Activated CD4-positive, alpha-beta T cell treated with anti-CD3 and anti-CD28 coated beads, Interleukin-2, Interleukin-4, amounts not matched to agents 100 ng/mL and 50 ng/mL, durations not matched to agents 16 hours and 8 hours (primary cell): Measurements from ENCODE around the gene CHDH.

Experiments
- DNase-seq: peaks from one replicate; pipeline ENCODE4 v3.0.0-alpha.2; 2020; ENCODE audit warnings: low spot score

CHDH gene

GRCh38 chr3:53788038-53788437 is 58.2 kb downstream of the CHDH start:
- no peak for DNase-seq

GRCh38 chr3:53787016-53787415 is 59.2 kb downstream of the CHDH start:
- no peak for DNase-seq

GRCh38 chr3:53780806-53781205 is 65.4 kb downstream of the CHDH start:
- DNase-seq: no peak

- no peak for DNase-seq
These were observed 66.0 kb downstream of the CHDH start for GRCh38 chr3:53780171-53780570.

- DNase-seq: no peak
These were observed 68.1 kb downstream of the CHDH start for GRCh38 chr3:53778153-53778552.

- DNase-seq: no peak
These were observed 68.8 kb downstream of the CHDH start for GRCh38 chr3:53777468-53777867.

- no peak for DNase-seq
These were observed 69.6 kb downstream of the CHDH start for GRCh38 chr3:53776494-53777101.

- DNase-seq: no peak
These were observed 70.4 kb downstream of the CHDH start for GRCh38 chr3:53775834-53776251.

- DNase-seq: no peak
These were observed 71.2 kb downstream of the CHDH start for GRCh38 chr3:53775018-53775417.

GRCh38 chr3:53774414-53774813 is 71.8 kb downstream of the CHDH start:
- DNase-seq: no peak

- DNase-seq: peak; percentile 38
These were observed 72.4 kb downstream of the CHDH start for GRCh38 chr3:53773611-53774368.

GRCh38 chr3:53773021-53773436 is 73.2 kb downstream of the CHDH start:
- no peak for DNase-seq

GRCh38 chr3:53772562-53772961 is 73.7 kb downstream of the CHDH start:
- DNase-seq: no peak

GRCh38 chr3:53768478-53769459 is 77.5 kb downstream of the CHDH start:
- no peak for DNase-seq

- no peak for DNase-seq
These were observed 79.5 kb downstream of the CHDH start for GRCh38 chr3:53766706-53767105.

GRCh38 chr3:53765753-53766152 is 80.5 kb downstream of the CHDH start:
- no peak for DNase-seq

GRCh38 chr3:53764026-53764775 is 82.0 kb downstream of the CHDH start:
- DNase-seq: no peak

- no peak for DNase-seq
These were observed 82.9 kb downstream of the CHDH start for GRCh38 chr3:53763353-53763752.
